ENCODE results near the gene MS4A18.

GRCh38 chr11:60774726-60775125 is 50.2 kb downstream of the MS4A18 start:
- no peak for TF ChIP-seq CTCF (IDR thresholded peaks at IDR 0.05)
- TF ChIP-seq ZFX (IDR thresholded peaks at IDR 0.05; ENCODE audit: borderline replicate concordance) = no peak
